Activated T-helper 17 cell treated with anti-CD3 and anti-CD28 coated beads, Interleukin-2, amount 50 U/mL, for 72 hours (primary cell): ENCODE measurements around the gene HS6ST1. TPM values are rescaled to one million over a fixed set of nuclear protein-coding genes. Genes with fewer than 3 reads are reported as not detected.
"Not testable (repeated sequence)": the region's sequence is repeated elsewhere in the genome, so short reads cannot be mapped to it uniquely, and the experiment has no call there.

ENCODE experiments used
- ATAC-seq: fragments of 150-1000 bp; cut with Tn5 transposase; replicated peaks from 2 replicates; pipeline ENCODE4 v1.10.0; 2021; ENCODE audit warnings: mild to moderate bottlenecking, moderate library complexity
- H3K27ac Mint-ChIP-seq: one replicate; pipeline ENCODE4 v1.8.0; 2022; ENCODE audit warnings: mixed read lengths
- H3K27me3 Mint-ChIP-seq: one replicate; pipeline ENCODE4 v1.8.0; 2022; ENCODE audit warnings: mixed read lengths
- H3K36me3 Mint-ChIP-seq: one replicate; pipeline ENCODE4 v1.8.0; 2022; ENCODE audit warnings: low read depth, mild to moderate bottlenecking, mixed read lengths
- H3K4me1 Mint-ChIP-seq: one replicate; pipeline ENCODE4 v1.8.0; 2022; ENCODE audit warnings: mixed read lengths
- H3K4me3 Mint-ChIP-seq: one replicate; pipeline ENCODE4 v1.8.0; 2022; ENCODE audit warnings: mild to moderate bottlenecking, mixed read lengths
- H3K9me3 Mint-ChIP-seq: one replicate; pipeline ENCODE4 v1.8.0; 2022; ENCODE audit warnings: mixed read lengths
- total RNA-seq, 2 donors: library from RNA; stranded (reverse); gene quantifications; one replicate each; pipeline ENCODE4 v1.2.3, GENCODE V29; 2022

The HS6ST1 gene
- total RNA-seq, 2 donors from 2014 or later: 3.8 to 7.8 TPM

DNA sequence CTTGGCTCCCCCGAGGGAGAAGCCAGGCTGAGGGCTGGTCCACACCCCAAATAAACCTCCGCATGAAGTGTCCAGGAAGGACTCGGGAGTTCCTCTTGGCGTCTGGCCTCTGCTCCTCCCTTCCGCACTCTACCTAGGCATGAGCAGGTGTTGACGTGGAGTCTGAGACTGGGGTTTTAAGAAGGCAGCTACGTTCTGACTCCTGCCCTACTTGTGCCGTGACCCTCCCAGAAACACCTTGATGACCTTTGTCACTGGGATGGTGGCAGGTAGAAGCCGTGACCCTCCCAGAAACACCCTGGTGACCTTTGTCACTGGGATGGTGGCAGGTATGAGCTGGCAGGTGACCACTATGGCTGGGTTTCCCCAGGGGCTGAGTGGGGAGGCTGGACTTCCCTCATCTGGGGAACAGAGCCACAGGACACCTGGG, 54.8 kb downstream of the HS6ST1 start:
- no peaks in the 10 kb centered on the region for H3K36me3 Mint-ChIP-seq
- H3K27ac Mint-ChIP-seq: no peak overlapping the region
- no peaks in the 10 kb centered on the region for H3K9me3 Mint-ChIP-seq
- no peak overlapping the region for H3K4me3 Mint-ChIP-seq
- ATAC-seq: no peak
- H3K27me3 Mint-ChIP-seq: no peaks in the 10 kb centered on the region
- H3K4me1 Mint-ChIP-seq: no peaks in the 10 kb centered on the region

DNA sequence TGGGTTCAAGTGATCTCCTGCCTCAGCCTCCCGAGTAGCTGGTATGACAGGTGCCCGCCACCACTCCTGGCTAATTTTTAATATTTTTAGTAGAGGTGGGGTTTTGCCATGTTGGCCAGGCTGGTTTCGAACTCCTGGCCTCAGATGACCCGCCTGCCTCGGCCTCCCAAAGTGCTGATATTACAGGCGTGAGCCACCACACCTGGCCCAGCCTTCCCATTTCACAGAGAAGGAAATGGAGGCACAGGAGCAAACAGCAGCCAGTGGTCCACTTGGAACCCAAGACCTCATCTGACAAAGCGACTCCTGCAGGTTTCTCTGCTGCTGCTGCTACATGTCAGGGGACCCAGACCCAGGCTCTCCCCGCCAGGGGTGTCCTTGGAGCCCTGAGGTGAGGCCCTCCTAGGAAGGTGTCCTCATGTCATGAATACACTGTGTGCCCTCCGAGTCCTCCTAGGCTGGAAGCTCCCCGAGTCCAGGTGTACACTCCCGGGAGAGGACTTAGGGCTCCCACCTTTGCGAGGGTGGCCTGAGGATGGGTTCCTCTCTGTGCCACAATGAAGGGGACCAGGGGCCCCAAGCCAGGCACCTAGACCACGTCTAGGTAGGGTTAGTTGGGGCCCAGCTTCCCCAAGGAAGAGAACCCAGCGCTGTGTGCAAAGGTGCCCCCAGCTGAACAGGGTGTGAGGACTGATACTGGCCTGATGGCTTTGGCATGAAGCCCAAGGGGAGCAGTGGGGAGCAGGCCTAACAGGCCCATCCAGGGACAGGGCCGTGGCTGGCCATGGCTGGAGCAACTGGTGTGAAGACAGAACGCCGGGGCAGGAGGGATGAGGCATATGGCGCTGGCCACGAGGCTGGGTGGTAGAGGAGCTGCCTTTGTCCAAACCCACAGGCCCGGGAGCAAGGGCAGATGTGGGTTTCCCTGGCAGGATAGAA, 56.1 kb downstream of the HS6ST1 start:
- H3K4me3 Mint-ChIP-seq: no peak overlapping the region
- H3K27me3 Mint-ChIP-seq: no peaks in the 10 kb centered on the region
- no peak overlapping the region for H3K27ac Mint-ChIP-seq
- H3K4me1 Mint-ChIP-seq: no peaks in the 10 kb centered on the region
- H3K36me3 Mint-ChIP-seq: no peaks in the 10 kb centered on the region
- ATAC-seq: no peak
- no peaks in the 10 kb centered on the region for H3K9me3 Mint-ChIP-seq

DNA sequence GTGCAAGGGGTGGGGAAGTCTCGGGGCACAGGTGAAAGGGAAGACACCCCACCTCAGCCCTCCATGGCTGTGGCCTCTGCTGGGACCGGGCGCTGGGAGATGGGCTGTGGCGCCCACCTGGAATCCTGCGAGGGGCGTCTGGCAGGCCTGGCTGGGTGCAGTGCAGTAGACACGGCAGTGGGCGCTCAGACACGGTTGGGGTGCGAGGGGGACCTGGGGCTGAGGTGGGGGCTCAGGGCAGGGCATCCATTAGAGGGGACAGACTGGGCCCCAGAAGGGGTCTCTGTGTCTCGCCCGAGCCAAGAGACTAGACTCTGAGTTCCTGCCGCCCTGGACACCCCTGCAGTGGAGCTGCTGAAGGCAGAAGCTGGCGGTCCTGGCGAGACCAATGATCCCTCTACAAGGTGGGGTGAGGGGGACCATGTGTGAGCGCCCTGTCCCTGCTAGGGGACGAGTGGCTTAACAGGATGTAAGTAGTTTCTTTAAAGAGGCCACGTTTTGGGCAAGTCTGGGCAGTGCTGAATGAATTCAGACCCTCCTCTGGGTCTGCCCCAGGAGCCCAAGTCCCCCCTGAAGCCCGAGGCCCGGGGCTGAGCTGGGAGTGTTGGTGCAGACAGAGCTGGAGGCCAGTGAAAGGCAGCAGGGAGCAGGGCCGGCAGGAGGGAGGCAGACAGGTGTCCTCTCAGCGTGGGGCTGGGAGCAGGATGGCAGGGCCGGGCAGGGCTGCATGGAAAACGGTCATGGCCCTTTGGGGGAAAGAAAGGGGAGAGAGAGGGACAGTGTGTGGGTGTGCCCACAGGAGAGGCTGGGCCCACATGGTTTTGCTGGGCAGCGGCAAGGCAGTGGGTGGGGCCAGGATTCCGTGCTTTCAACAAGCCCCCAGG, 57.2 kb downstream of the HS6ST1 start:
- H3K9me3 Mint-ChIP-seq: no peaks in the 10 kb centered on the region
- no peaks in the 10 kb centered on the region for H3K4me1 Mint-ChIP-seq
- no peak overlapping the region for H3K27ac Mint-ChIP-seq
- ATAC-seq: no peak
- H3K36me3 Mint-ChIP-seq: no peaks in the 10 kb centered on the region
- H3K27me3 Mint-ChIP-seq: no peaks in the 10 kb centered on the region
- H3K4me3 Mint-ChIP-seq: no peak overlapping the region

DNA sequence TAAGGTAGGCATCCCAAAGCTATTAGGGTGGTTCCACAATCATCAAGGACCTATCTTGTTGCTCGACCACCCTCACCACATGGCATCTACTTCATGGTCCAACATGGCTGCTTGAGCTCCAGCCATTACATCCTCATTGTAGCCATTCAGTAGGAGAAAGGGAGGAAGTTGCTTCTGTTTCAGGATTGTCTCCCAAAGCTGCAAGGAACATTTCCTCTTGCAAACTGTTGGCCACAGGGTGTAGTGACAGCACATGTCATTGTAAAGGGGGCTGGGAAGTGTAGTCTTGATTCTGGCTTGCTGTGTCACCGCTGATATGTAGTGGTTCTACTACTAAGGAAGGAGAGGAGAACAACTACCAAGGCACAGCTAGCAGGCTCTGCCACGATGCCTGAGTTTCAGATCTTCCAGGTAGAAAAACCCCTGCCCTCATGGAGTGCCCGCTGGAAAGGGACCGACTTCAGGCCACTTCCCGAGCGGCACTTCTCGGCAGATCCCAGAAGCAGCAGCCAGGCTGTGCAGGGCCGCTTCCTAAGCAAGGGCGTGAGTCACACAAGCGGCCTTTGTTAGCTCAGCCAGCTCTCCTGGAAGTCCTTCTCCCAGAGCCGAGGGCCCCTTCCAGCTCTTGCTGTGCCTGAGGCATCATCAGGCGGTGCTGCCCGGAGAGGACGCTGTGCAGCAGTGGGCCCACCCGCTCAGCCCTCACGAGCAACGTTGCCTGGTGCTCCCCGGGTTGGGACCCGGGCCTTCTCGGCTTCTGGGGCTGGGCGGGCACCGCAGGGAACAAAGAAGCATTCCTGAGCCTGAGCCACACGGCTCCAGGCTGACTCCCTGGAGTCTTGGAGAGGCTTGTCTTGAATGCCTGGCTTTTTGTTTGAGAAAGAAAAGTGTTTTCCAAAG, 58.2 kb downstream of the HS6ST1 start:
- Mint-ChIP-seq H3K4me1 (no peaks in the 10 kb centered on the region), H3K4me3 (no peak overlapping the region), H3K9me3 (no peaks in the 10 kb centered on the region), H3K36me3 (no peaks in the 10 kb centered on the region), H3K27me3 (peaks cover 3% of the 10 kb centered on the region), H3K27ac (no peak overlapping the region)
- no peak for ATAC-seq

DNA sequence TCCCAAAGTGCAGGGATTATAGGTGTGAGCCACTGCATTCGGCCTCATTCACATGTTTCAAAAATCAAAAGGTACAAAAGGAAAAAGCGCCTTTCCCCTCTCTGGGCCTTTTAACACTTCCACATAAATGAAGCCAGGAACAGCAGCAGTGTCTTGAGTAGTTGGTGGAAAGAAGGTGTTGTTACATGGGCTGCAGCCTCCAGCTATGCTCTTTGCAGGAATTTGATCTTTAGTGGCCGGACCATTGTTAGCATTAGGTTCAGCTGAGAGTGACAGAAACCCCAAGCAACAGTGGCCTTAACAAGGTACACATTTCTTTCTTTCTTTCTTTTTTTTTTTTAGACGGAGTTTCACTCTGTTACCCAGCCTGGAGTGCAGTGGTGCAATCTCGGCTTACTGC, 59.1 kb downstream of the HS6ST1 start:
- no peak for ATAC-seq
- H3K9me3 Mint-ChIP-seq: no peaks in the 10 kb centered on the region
- H3K4me3 Mint-ChIP-seq: no peak overlapping the region
- no peaks in the 10 kb centered on the region for H3K36me3 Mint-ChIP-seq
- H3K4me1 Mint-ChIP-seq: no peaks in the 10 kb centered on the region
- peaks cover 3% of the 10 kb centered on the region for H3K27me3 Mint-ChIP-seq
- H3K27ac Mint-ChIP-seq: no peak overlapping the region

DNA sequence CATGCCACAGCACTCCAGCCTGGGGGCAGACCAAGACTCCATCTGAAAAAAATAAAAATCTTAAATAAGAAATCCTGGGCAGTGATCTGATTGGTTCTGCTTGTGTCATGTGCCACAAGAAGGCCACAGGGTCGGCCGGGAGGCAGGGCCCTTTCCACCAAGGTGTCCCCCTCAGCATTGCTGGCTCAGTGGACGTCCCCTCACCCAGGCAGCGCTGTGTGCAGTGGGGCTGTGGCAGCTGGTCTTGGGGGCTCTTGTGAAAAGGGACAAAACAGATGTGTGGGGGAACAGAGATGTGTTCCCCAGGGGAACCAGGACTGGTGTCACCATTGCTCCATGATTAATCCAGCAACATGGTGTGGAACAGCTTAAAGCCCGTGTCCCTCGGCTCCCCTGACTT, 60.5 kb downstream of the HS6ST1 start:
- peaks cover 3% of the 10 kb centered on the region for H3K27me3 Mint-ChIP-seq
- no peak overlapping the region for H3K27ac Mint-ChIP-seq
- H3K4me1 Mint-ChIP-seq: no peaks in the 10 kb centered on the region
- no peaks in the 10 kb centered on the region for H3K9me3 Mint-ChIP-seq
- no peak overlapping the region for H3K4me3 Mint-ChIP-seq
- no peaks in the 10 kb centered on the region for H3K36me3 Mint-ChIP-seq
- no peak for ATAC-seq

DNA sequence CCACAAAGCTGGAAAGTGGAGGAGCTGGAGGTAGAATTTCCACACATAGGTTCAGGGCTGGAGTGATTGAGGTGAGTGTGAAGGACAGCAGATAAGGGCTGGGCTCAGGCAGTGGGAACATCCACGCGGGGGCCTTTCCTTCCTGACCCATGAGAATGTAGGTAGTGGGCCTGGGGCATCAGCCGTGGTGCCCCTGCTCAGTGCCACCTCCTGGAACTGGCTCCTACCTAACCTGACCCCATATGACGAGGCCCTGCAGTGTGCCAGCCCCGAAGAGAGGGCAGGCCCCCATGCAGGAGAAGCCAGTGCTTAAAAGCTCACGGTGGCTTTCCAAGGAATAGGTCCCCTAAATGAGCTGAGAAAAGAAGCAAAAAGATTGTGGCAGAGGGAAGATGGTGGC, 66.2 kb downstream of the HS6ST1 start:
- Mint-ChIP-seq H3K36me3 (no peaks in the 10 kb centered on the region), H3K4me1 (no peaks in the 10 kb centered on the region), H3K27ac (no peak overlapping the region), H3K9me3 (no peaks in the 10 kb centered on the region), H3K27me3 (peaks cover 3% of the 10 kb centered on the region), H3K4me3 (no peak overlapping the region)
- no peak for ATAC-seq

DNA sequence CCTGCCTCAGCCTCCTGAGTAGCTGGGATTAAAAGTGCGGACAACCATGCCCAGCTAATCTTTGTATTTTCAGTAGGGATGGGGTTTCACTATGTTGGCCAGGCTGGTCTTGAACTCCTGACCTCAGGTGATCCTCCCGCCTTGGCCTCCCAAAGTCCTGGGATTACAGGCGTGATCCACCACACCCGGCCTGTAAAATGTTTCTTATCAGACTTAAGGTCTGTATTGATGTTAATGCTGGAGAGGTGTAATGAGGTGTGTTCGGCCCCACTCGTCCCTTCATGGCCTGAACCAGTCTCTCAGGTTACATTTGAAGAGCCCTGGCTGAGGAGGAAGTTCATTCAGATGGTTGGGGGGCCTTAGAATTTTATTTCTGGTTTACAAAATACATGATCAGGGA, 66.6 kb downstream of the HS6ST1 start:
- H3K36me3 Mint-ChIP-seq, H3K4me1 Mint-ChIP-seq, ATAC-seq, H3K4me3 Mint-ChIP-seq, H3K9me3 Mint-ChIP-seq, H3K27me3 Mint-ChIP-seq, H3K27ac Mint-ChIP-seq: not testable (repeated sequence)

DNA sequence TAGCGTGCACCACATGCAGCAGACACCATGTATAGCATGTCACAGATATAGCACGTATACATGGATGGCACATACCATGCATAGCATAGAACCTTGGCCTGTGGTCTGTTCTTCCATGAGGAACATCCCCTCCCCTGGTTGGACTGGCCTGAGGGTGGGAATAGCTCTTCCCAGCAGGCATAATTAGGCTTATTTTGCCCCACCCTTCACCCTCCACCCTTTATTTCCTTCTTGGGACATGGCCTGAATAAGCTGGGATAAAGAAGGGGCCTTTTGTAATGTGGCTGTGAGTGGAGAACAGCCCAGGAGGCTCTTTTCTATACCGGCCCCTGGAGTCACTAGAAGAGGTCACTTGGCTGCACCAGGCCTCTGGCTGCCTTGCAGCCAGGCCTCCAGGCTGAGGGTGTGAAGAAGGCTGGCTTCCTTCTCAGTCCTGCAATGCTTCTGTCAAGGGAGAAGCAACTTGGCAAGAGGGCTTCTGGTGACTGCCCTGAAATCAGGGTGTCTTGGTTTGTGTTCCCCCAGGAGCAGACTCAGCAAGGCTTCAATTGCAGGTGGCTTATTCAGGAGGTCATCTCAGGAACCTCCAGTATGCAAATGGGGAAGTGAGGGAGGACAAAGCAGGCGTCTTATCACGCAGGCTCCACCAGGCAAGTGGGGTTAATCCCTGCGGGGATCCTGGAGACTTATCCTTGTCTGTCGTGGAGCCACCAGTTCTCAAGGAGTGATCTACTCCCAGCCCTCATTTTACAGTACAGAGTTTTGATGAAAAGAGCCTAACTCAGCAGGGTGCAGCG, 68.2 kb downstream of the HS6ST1 start:
- no peak overlapping the region for H3K27ac Mint-ChIP-seq
- H3K27me3 Mint-ChIP-seq: no peaks in the 10 kb centered on the region
- no peak overlapping the region for H3K4me3 Mint-ChIP-seq

DNA sequence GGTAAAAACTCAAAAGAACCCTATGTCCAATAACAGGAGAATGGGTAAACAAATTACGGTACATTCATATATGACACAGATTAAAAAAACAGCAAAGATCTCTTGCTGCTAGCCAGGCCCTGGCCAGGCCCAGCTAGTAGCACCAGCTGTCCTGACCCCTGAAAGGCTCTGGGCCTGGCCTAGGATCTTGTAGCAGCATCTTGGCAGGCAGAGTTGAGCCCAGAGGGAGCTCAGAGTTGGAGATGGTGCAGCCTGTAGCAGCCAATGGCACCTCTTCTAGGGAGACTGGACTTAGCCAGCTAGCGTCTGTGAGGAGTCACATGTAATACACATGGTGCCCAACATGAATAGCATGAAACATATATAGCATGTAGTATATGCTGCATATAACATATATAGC, 69.1 kb downstream of the HS6ST1 start:
- no peak overlapping the region for H3K4me3 Mint-ChIP-seq
- no peak for ATAC-seq
- no peaks in the 10 kb centered on the region for H3K36me3 Mint-ChIP-seq
- peaks cover 13% of the 10 kb centered on the region for H3K4me1 Mint-ChIP-seq
- no peaks in the 10 kb centered on the region for H3K9me3 Mint-ChIP-seq
- no peaks in the 10 kb centered on the region for H3K27me3 Mint-ChIP-seq
- H3K27ac Mint-ChIP-seq: no peak overlapping the region

More for the DNA sequence above, 68.2 kb downstream of the HS6ST1 start:
- Mint-ChIP-seq H3K9me3 (no peaks in the 10 kb centered on the region), H3K36me3 (no peaks in the 10 kb centered on the region), H3K4me1 (peaks cover 13% of the 10 kb centered on the region)
- no peak for ATAC-seq

DNA sequence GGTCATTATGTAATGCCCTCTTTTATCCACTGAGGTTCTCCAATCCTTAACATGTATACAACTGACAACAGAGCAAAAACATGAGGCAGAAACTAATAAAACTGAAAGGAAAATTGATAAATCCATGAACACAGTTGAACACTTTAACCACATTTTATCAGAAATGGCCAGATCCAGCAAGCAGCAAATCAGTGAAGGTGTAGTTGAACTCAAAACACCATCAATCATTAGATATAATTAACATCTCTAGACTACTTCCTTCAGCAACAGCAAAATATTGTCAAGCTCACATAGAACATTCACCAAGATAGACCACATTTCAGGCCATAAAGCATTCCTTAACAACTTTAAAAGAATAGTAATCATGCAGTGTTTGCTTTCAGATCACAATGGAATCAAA, 72.9 kb downstream of the HS6ST1 start:
- no peaks in the 10 kb centered on the region for H3K9me3 Mint-ChIP-seq
- no peaks in the 10 kb centered on the region for H3K36me3 Mint-ChIP-seq
- no peak for ATAC-seq
- no peak overlapping the region for H3K4me3 Mint-ChIP-seq
- H3K27me3 Mint-ChIP-seq: peaks cover 3% of the 10 kb centered on the region
- H3K27ac Mint-ChIP-seq: no peak overlapping the region
- H3K4me1 Mint-ChIP-seq: peaks cover 13% of the 10 kb centered on the region

DNA sequence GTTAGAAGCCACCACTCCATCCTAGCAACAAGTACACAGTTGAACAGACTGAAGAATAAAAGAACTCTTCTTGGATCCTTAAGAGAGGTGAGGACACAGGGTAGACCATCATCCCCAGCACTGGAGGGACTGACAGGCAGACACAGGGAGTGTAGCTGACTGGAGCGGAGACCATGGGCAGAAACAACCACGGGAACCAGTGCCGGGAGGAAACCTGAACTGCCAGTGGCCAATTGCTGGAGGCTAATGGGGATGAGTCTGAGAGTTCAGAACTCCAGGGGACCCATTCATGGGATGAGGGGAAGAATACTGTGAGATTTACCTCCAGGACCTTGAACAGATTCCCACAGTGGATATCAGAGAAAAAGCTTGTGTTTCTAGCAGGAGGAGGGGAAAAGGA, 76.8 kb downstream of the HS6ST1 start:
- Mint-ChIP-seq H3K36me3 (no peaks in the 10 kb centered on the region), H3K9me3 (no peaks in the 10 kb centered on the region), H3K27ac (no peak overlapping the region), H3K4me1 (peaks cover 13% of the 10 kb centered on the region), H3K4me3 (no peak overlapping the region), H3K27me3 (peaks cover 3% of the 10 kb centered on the region)
- ATAC-seq: no peak

DNA sequence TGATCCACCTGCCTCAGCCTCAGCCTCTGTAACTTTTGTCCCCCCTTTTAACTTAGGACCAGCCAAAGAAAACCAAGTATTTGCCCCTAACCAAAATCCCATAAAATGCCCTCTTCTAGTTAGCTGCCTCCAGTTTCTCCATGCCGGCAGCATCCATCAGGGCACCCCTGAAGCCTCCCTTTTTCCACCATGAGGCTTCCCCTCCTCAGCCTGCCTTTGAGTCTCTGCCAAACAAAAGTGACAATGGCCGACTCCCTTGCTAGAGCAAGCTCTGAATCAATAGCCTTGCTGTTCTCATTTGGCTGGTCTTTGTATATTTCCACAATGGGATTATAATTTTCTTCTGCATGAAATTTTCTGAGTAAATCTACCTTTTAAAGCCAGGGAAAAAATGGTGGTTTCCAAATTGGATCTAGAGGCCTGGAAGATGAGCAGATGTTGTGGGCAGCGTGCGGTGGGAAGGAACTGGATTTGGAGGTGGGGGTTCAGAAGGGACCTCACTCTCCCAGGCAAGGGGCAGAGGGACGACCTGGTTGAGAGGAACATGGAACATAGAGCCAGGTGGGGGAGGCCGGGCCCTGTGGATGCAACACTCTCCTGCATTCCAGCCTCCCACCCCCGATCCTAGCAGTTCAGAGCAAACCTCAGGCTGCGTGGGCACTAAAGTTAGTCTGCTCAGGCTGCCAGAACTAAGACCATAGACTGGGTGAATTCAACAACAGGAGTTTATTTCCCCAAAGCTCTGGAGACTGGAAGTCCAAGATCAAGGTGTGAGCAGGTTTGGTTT, 80.6 kb downstream of the HS6ST1 start:
- Mint-ChIP-seq H3K27ac (no peak overlapping the region), H3K4me3 (no peak overlapping the region), H3K27me3 (peaks cover 7% of the 10 kb centered on the region), H3K4me1 (no peaks in the 10 kb centered on the region), H3K9me3 (no peaks in the 10 kb centered on the region), H3K36me3 (no peaks in the 10 kb centered on the region)
- no peak for ATAC-seq
